Muscle layer of colon (tissue), 2 donors: ENCODE results near the gene ADAMTSL3.

ENCODE experiments used
- H3K27ac ChIP-seq: one replicate; pipeline ENCODE4 v1.7.0; 2013; ENCODE audit warnings: low read depth, mild to moderate bottlenecking, low read length, moderate library complexity
- H3K27me3 ChIP-seq, 2 donors: one replicate each; pipeline ENCODE4 v1.7.0; 2013; ENCODE audit warnings: low read length in 2 of 2, mild to moderate bottlenecking in 2 of 2; ENCODE audit not compliant: insufficient read depth in 2 of 2, control insufficient read depth in 1 of 2
- H3K36me3 ChIP-seq: one replicate; pipeline ENCODE4 v1.7.0; 2013; ENCODE audit warnings: mild to moderate bottlenecking, low read length; ENCODE audit not compliant: insufficient read depth
- H3K4me1 ChIP-seq: one replicate; pipeline ENCODE4 v1.7.0; 2013; ENCODE audit warnings: mild to moderate bottlenecking, low read length; ENCODE audit not compliant: insufficient read depth
- H3K4me3 ChIP-seq, 2 donors: one replicate each; pipeline ENCODE4 v1.7.0; 2013; ENCODE audit warnings: low read length in 2 of 2, low read depth in 1 of 2, mild to moderate bottlenecking in 1 of 2, moderate library complexity in 1 of 2
- H3K9ac ChIP-seq: one replicate; pipeline ENCODE4 v1.7.0; 2013; ENCODE audit warnings: low read length
- H3K9me3 ChIP-seq: one replicate; pipeline ENCODE4 v1.7.0; 2013; ENCODE audit warnings: mild to moderate bottlenecking, low read length
- donor health status: abdominal sarcoma.
- donor health status: Adenocarcinoma of cecum.

The ADAMTSL3 gene

DNA sequence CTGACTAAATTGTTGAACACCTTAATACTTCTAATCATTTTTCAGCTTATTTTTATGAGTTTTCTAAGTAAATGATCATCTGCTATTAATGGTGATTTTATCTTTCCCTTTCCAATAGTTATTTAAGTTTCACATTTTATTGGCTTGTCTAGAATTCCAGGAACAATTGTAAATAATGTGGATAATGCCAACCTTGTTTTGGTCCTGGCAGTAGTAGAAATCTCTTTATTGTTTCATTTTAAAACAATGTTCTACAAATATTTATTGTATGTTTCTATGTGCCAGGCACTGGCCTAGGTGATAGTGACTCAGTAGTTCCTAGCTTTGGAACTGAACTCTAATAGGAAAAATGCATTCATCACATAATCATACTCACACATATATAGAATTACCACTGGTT is 264.1 kb downstream of the ADAMTSL3 start:
- Histone ChIP-seq H3K27me3 (no peaks in the 10 kb centered on the region), H3K4me3 (no peak overlapping the region), H3K9ac (no peak overlapping the region), H3K36me3 (peaks cover 4% of the 10 kb centered on the region), H3K9me3 (no peaks in the 10 kb centered on the region), H3K4me1 (peaks cover 24% of the 10 kb centered on the region), H3K27ac (no peak overlapping the region)

DNA sequence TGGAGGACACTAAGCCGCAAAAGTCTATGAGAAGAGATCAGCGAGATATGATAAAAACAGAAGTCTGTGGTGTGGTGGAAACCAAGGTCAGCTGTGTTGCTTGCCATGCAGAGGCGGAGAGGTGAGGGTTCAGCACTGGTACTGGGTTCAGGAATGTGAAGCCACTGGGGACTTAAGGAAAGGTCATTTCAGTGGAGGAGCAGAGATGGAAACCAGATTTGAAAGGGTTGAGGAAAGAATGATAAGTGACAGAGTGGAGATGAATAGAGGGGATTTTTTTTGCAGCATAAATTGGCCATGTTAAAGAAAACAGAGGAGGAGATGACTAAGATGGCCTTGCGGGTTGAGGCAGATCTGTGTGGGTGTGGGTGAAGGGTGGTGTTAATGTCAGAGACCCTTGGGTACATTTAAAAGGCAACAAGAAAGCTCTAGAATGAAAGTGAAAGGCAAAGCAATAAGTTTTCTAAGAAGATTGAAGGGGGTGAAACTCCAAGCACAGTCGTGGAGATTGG is 265.5 kb downstream of the ADAMTSL3 start:
- H3K4me1 ChIP-seq, result peaks cover 25% of the 10 kb centered on the region
- H3K9me3 ChIP-seq, result no peaks in the 10 kb centered on the region
- peaks cover 11% of the 10 kb centered on the region for H3K36me3 ChIP-seq
- H3K27ac ChIP-seq, result no peak overlapping the region
- no peaks in the 10 kb centered on the region for H3K27me3 ChIP-seq
- H3K4me3 ChIP-seq, result no peak overlapping the region
- no peak overlapping the region for H3K9ac ChIP-seq

DNA sequence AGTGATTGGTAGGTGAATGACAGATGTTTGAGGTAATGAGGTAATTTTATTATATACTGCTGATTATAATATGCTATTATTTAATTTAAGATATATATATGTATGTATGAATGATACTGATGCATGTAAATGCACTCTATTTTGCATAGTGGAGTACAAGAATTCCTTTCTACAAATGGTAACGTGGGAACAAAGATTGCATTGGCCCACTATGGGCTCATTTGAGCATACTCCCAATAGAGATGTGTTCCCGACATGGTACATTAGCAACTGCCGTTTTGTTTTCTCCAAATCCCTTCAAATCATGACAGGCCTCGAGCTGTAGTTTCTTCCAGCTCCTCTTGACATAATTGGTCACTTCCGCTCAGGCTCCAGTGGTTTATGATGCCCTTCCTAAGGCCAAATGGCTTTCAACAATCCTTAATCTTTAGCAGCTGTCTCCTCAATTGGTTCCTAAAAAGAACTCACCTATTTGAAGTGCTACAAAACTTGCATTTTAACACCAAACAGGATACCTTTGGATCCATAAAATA is 266.1 kb downstream of the ADAMTSL3 start:
- Histone ChIP-seq H3K36me3 (peaks cover 15% of the 10 kb centered on the region), H3K27ac (peak overlapping the region; percentile 38), H3K4me1 (peaks cover 26% of the 10 kb centered on the region), H3K9ac (no peak overlapping the region), H3K27me3 (no peaks in the 10 kb centered on the region), H3K9me3 (no peaks in the 10 kb centered on the region), H3K4me3 (no peak overlapping the region)

DNA sequence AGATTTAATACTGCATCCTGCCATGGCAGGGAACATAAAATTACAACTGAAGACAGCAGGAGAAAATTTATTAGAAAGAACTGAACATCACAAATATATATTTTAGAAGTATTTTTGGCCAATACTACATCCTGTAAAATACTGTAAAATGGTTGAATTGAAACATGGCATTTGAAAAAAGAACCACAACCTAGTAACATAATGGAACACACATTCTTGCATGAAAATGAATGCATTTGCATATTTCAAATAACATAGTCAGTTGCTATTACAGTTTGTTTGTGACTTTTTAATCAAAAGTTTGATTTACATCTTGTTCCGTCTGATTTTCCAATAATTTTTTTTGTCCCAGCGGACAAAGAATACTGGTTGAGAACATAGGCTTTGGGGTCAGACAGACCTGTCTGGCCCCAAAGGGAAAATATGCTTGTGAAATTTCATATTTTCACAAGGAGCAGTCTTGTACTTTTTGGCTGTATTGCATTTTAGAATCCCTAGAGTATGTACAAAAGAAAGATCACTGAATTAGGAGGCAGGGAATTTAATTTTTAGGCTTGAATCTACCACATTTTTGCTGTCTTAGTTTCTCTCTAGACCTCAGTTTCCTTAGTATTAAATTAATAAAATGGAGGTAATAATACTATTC is 268.8 kb downstream of the ADAMTSL3 start:
- H3K4me1 ChIP-seq, result peaks cover 34% of the 10 kb centered on the region
- no peaks in the 10 kb centered on the region for H3K27me3 ChIP-seq
- H3K9me3 ChIP-seq, result no peaks in the 10 kb centered on the region
- no peak overlapping the region for H3K9ac ChIP-seq
- H3K36me3 ChIP-seq, result peaks cover 21% of the 10 kb centered on the region
- no peak overlapping the region for H3K4me3 ChIP-seq
- H3K27ac ChIP-seq, result no peak overlapping the region

DNA sequence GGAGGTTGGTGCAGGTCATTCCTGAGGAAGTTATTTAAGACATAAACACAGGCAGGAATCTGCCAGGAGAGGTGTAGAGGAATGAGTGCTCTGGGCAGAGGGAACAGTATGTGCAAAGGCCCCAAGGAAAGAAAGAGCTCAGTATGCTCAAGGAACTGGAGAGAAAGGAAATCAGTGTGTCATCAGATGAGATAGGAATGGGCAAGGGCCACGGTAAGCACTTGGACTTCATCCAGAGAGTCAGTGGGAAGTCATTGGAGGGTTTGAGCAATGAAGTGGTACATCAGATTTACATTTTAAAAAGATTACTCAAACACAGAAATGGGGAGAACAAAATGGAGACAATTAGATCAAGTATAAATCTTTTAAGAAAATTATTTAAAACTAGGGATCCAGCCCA is 272.2 kb downstream of the ADAMTSL3 start:
- Histone ChIP-seq H3K27me3 (no peaks in the 10 kb centered on the region), H3K4me1 (peaks cover 44% of the 10 kb centered on the region), H3K36me3 (peaks cover 27% of the 10 kb centered on the region), H3K9me3 (no peaks in the 10 kb centered on the region), H3K9ac (no peak overlapping the region), H3K4me3 (no peak overlapping the region), H3K27ac (no peak overlapping the region)

DNA sequence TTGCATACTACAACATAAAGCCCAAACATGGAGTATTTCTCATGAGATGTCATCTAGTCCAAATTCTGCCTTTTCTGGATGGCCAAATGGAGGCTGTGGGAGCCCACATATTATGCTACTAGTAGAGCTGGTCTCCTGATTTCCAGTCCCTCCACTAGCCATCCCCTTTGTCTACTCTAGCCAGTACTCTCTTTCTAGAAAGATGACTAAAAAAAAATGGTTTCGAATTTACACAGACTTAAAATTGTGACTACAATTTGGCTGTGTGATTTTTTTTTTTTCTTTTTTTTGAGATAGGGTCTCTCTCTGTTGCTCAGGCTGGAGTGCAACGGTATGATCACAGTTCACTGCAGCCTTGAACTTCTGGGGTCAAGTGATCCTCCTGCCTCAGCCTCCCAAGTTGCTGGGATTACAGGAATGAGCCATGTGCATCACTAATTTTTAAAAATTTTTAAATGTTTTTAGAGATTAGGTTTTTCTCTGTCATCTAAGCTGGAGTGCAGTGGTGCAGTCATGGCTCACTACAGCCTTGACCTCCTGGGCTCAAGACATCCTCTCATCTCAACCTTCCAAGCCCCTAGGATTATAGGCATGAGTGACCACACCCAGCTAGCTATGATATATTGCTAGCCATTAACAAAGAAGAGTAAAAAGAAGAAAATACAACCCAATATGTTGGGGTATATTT is 273.9 kb downstream of the ADAMTSL3 start:
- H3K4me3 ChIP-seq, result no peak overlapping the region
- no peak overlapping the region for H3K9ac ChIP-seq
- H3K4me1 ChIP-seq, result peaks cover 47% of the 10 kb centered on the region
- no peak overlapping the region for H3K27ac ChIP-seq
- no peaks in the 10 kb centered on the region for H3K27me3 ChIP-seq
- no peaks in the 10 kb centered on the region for H3K9me3 ChIP-seq
- H3K36me3 ChIP-seq, result peaks cover 27% of the 10 kb centered on the region

DNA sequence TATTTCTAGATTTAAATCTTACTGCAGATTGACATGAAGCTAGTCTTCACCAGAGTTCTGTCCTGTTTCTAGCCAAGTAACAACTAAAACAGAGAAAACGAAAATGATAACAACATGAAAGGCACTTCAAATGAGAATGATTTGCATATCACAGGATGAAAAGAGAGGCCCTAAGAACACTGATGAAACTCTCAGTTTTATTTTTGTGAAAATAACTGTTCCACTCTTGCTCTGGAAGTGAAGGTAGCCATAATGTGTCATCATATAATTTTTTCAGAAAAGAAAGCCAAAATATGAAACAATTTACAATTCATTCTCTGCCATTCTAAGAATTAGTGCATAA is 274.4 kb downstream of the ADAMTSL3 start:
- H3K27me3 ChIP-seq, result no peaks in the 10 kb centered on the region
- H3K27ac ChIP-seq, result no peak overlapping the region
- H3K9ac ChIP-seq, result no peak overlapping the region
- H3K9me3 ChIP-seq, result no peaks in the 10 kb centered on the region
- H3K4me3 ChIP-seq, result no peak overlapping the region
- H3K36me3 ChIP-seq, result peaks cover 27% of the 10 kb centered on the region
- H3K4me1 ChIP-seq, result peaks cover 45% of the 10 kb centered on the region

DNA sequence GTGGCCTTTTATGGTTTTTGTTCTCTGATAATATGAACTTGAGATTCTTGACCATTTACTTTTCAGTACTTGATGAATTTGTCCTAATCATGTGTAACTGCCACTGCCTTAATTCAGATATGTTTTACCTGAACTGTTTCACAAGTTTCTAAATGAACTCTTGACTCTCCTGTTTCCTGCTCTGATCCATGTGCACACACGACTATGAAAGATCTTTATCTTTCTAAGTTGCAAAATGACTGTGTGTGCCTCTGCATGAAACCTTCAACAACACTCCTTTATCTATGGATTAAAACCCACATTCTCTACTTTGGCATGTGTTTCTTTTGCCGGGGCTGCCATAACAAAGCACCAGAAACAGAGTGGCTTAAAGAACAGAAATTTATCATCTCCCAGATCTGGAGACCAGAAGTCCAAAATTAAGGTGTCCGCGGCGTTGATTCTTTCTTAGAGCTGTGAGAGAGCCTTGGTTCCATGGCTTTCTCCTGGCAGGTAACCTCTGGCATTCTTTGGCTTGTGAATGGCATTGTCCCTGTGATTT is 275.0 kb downstream of the ADAMTSL3 start:
- H3K4me1 ChIP-seq, result peaks cover 45% of the 10 kb centered on the region
- no peak overlapping the region for H3K9ac ChIP-seq
- no peaks in the 10 kb centered on the region for H3K27me3 ChIP-seq
- no peak overlapping the region for H3K4me3 ChIP-seq
- H3K9me3 ChIP-seq, result no peaks in the 10 kb centered on the region
- H3K36me3 ChIP-seq, result peaks cover 24% of the 10 kb centered on the region
- peak overlapping the region; percentile 67 for H3K27ac ChIP-seq

DNA sequence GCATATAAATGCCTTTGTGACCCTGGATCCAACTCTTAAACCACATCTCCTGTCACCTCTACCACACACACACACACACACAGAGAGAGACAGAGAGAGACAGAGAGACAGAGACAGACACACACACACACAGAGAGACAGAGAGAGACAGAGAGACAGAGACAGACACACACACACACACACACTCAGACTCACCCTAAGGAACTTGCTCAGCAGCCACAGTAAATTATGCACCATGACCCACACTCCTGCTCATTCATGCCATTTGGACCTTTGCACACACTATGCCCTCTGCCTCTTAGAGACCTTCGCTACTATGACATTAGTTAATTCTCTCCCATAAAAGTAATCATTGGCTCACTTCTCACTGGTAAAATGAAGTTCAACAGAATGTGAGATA is 275.7 kb downstream of the ADAMTSL3 start:
- H3K36me3 ChIP-seq, result peaks cover 17% of the 10 kb centered on the region
- no peak overlapping the region for H3K9ac ChIP-seq
- H3K4me3 ChIP-seq, result no peak overlapping the region
- H3K27me3 ChIP-seq, result no peaks in the 10 kb centered on the region
- H3K4me1 ChIP-seq, result peaks cover 45% of the 10 kb centered on the region
- peak overlapping the region; percentile 67 for H3K27ac ChIP-seq
- H3K9me3 ChIP-seq, result no peaks in the 10 kb centered on the region

DNA sequence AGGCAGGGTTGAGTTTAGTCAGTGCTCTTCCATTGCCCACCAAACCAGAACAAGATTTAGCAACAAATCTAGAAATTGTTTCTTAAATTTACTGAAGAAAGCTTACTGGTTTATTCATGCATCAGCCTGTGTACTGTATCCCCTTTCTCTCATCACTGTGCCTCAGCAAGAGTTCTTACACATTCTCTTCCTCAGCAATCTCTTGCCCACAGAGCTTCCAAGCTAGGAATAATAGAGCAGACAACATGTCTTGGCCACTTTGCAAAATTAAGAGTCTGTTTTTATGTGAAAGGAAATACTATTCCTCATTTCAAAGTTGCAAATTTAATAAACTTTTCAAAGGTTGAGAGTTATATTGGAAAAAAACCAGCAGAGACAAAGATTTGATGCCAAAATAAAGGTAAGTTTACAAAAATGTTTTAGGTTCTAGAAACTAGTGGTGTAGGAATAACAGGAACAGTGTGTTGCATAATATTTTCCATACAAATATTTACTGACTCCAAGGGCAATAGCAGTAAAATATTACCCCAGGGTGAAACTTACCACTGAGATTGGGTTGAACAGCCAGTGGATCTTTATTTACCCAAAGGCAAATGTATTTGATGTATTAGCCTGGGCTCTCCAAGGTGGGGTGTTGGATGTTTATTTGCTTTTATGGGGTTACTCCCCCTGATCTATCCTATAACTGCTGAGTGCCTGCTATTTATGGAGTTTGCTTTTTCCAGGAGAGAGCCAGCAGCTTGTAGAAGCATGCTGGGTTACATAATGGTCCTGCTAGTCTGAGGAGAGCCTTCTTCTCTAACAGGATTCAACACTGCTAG is 276.7 kb downstream of the ADAMTSL3 start:
- Histone ChIP-seq H3K9me3 (no peaks in the 10 kb centered on the region), H3K4me3 (peak overlapping the region in 1 of 2 donors; percentile 11), H3K4me1 (peaks cover 38% of the 10 kb centered on the region), H3K36me3 (peaks cover 10% of the 10 kb centered on the region), H3K9ac (no peak overlapping the region), H3K27me3 (no peaks in the 10 kb centered on the region), H3K27ac (peak overlapping the region; percentile 40)

DNA sequence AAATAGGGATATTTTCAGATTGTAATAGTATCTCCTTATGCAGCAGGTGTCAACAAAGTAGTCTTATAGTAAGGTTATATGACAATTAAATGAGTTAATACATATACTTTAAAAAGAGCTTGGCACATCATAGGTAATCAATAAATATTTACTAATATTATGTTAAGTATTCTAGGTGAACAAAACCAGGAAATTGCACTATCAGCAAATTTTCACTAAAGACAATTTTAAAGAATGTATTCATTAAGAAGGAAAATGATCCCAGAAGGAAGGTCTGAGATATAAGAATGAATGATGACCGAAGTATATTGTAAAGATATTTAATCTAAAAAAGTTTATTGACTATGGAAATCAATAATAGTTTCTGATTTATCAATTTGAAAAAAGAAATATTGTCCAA is 281.9 kb downstream of the ADAMTSL3 start:
- H3K4me3 ChIP-seq, result no peak overlapping the region
- no peak overlapping the region for H3K27ac ChIP-seq
- no peaks in the 10 kb centered on the region for H3K36me3 ChIP-seq
- no peaks in the 10 kb centered on the region for H3K9me3 ChIP-seq
- H3K27me3 ChIP-seq, result no peaks in the 10 kb centered on the region
- peaks cover 26% of the 10 kb centered on the region for H3K4me1 ChIP-seq
- no peak overlapping the region for H3K9ac ChIP-seq
